CD4-positive, alpha-beta T cell treated with Interferon alpha-2 for 1 hour (primary cell): ENCODE measurements around the gene PDZRN4.

Experiments used
- DNase-seq, 2 donors: peaks; one replicate each; pipeline ENCODE4 v3.0.0-alpha.2; 2020 to 2022

Gene PDZRN4

DNA sequence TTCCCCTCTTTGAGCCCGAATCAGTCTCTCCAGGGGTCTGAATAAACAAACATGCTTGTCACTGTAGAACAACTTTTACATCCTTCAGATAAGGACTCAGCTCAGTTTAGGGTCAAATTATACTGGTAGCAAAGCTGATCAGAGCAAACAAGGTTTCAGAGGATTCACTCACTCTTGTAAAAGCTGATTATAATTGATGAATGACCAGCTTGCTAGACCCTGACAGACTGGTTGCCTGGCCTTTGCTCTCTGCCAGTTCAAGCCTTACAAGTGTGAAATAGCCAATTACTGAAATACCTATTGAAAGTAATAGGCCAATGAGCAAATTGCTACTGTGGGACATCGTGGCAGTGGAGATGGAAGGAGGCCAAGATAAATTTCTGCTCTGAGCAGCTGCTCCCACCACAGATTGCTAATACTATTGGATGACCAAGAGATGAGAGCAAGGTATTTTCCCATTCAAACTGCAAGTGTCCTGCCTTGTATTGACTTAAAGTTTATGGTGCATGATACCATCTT is 177.6 kb downstream of the PDZRN4 start:
- DNase-seq: no peak

DNA sequence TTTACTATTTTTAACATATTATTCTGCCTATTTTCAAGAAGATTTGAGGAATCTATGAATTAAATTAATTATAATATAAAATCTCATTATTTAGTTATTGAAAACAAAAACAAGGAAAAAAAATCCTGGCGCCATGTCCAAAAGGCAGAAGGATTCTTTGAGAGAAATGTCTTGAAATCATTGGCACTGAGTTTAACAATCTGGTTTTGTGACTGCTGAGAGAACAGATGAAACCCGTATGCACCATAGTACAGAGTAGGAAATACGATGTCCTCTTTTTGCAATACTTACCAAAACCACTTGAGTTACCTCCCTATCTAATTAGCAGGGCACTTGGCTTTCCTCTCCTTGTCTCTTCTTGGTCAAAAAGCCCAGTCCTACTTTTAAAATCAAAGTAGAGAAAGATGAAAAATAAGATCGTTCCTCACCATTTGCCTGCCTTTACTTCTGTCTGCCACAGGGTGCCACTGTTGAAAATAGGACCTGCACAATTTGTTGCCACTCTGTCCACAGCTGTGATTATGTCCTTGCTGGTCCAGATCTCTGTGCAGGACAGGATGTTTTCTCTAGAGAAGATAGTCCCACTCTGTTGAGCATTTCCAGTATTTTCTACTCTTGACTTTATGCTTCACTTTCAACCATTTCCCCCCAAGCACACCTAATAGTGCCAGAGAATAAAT is 179.7 kb downstream of the PDZRN4 start:
- DNase-seq: no peak

GRCh38 chr12:41380878-41381277 is 192.8 kb downstream of the PDZRN4 start:
- no peak for DNase-seq

DNA sequence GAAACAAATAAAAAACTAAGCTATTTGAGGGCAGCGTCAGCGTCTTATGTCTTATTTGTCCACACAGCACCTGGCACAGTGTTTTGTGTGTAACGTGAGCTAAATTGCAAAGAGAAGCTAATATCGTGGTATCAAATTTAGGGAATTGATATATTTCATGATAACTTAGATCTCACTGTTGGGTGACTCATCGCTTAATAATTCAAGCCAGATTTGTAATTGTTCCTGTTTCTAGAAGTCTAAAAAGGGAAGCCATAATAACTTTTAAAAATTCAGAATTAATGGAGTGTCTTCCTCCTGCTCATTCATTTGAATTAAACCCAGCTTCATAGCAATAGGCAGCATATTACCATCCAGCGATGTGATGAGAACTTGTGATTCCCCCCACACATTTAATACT is 214.7 kb downstream of the PDZRN4 start:
- no peak for DNase-seq

- DNase-seq: no peak
These were observed 219.2 kb downstream of the PDZRN4 start for GRCh38 chr12:41407232-41407799.

DNA sequence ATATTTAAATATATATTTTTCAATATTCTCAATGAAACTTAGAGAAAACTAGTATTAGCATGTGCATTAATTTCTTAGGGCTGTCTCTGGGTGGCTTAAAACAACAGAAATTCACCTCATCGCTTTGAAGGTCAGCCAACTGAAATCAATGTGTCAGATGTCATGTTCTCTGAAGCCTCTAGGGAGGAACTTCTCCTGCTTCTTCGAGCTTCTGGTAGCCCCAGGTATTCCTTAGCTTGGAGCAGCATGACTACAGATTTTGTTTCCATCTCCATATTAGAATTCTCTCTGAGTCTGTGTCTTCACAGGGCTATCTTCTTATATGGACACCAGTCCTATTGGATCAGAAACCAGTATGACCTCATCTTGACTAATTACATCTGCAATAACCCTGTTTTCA is 221.5 kb downstream of the PDZRN4 start:
- no peak for DNase-seq

GRCh38 chr12:41418586-41418985 is 230.5 kb downstream of the PDZRN4 start:
- DNase-seq: no peak

DNA sequence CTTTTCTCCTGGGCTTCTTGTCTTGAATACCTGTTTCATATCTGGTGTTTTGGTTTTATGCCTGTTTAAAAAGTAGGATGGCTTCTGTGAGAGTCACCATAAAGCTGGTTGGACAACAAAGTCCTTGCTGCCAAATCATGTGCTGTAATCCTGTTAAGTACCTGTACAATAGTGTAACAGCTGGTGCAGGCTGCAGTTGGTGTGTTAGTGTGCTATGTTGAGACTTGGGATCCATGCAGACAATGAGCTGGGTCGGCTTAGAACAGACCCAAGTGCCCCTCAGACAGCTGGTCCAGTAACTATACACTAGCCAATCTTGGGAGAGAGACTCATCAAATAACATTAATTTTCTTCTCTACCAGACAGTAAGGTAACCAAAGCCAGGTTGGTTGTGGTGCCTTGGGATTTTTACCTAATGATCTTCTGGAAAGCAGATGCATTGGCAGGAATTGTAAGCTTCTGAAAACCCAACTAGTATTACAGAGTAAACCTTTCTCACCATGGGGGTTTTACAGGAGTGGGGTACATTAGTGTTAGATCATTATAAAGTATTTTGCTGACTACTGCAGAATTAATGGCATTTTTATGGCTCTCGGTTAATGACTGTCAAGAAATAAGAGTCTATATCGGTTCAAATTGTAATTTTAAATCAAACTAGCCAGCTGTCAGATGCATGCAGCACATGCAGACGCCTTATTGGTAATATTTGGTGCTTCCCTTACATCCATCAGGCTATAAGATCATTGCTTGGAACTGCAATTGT is 231.2 kb downstream of the PDZRN4 start:
- no peak for DNase-seq

GRCh38 chr12:41424651-41425050 is 236.5 kb downstream of the PDZRN4 start:
- DNase-seq: no peak

DNA sequence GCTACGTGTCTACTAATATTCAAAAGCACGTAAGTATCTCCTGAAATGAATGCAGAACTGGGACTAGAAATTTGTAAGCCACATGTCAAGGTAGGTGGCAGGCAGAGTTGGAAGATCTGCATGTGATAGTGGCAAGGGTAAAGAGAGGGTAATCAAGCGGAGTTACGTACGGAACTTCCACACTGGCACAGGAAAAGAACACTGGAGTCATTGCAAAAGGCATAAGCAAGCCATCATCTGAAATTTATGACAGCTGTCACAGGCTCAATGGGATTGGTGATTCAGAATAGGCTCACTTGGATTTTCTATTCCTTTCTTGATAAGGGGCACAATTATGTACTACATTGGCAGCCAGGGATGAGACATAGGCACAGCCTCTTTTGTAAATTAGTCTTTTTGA is 245.3 kb downstream of the PDZRN4 start:
- no peak for DNase-seq

DNA sequence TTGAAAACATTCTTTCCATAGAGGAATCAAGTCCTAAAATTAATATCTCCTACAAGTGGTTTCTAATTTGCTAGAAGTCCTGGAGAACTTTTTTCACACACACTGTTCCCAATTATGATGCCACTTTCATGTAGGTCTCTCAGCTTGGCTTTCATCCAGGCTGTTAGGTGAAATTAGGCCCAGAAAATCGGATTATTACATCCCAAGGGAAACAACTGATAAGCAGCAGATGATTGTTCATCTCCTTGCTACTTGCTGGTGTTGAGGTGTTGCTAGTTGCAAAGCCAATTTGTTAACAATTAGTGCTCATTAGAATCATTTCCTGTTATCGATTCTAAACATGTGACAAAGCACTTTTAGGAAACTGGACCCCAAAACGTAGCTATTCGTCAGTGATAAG is 248.0 kb downstream of the PDZRN4 start:
- no peak for DNase-seq

DNA sequence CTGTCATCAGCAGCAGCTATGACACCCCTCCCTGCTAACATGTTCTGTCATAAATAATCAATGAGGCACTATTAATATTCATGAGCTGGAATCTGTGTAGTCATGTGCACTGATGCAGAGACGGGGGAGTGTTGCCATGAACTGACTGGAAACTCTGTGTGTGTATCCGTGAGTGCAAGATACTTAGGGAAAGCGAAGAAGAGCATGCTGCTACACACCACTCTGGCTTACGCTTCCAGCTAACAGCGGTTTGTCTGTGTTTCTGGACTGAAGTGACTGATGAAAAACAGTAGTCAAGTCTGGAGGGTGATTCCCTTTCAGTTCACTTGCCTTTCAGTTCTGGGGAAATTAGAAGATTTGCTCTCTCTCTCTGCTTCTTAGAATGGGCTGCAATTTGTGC is 249.4 kb downstream of the PDZRN4 start:
- no peak for DNase-seq

DNA sequence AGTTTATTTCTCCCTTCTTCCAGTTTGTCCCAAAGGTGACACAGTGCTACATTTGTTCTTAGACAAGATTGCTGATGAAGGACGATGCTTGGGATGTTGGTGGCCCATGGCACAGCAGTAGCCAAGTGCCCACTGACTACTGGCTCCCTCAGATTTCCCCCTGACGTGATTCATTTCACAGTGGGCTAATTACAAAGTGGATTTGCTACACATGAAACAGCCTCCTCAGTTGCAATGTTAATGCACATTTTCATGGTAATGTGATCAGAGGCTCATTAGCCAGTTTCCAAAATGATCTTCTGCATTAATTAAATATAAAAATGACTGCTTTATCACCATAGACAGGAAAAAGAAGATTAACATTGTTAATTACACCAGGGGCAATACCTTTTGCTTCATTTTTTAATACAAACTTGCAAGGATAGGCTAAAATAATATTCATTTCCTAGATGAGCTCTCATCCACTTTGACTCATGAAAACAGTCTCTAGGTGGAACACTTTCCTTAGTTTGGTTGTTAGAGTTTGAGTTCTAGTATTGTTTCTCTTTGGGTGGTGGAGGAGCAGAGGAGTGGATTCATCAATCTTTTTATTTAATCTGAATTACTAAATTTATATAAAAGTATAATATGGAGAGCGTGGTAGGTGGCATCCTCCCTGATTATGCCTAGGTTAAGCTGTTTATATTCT is 250.9 kb downstream of the PDZRN4 start:
- DNase-seq: no peak

DNA sequence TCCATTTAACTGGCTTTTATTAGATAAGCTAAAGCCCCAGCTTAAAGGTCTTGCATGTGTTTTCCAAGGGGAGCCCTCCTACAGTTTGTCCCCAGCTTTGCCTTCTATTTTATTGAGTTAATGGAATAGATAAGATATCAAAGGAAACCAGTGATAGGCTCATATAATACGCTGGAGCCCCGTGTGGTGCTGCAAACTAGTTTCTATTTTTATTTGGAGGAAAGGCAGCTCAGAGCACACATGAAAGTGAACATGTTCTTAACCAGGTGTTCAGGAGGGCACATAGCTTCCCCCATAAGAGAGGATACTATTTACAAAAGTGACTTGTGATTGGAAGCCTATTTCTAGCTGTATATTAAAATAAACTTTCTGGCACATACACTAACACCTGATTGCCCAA is 251.7 kb downstream of the PDZRN4 start:
- no peak for DNase-seq

DNA sequence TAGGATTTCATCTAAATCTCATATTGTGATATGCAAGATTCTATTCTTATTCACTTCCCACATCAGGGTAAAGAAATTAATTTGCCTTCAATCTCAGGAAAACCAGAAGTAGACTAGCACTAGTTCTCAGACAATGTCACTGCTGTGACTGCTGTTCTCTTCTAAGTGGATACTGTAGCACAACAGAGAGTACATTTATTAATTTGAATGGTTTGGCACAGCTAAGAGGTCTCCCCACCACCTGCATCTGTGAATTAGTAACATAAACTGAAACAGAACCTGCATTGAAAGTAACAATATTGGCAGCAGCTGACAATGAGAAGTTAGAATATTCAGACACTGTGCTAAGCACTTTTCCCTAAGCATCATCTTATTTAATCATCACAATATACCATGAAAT is 253.1 kb downstream of the PDZRN4 start:
- DNase-seq: no peak

GRCh38 chr12:41442896-41443295 is 254.8 kb downstream of the PDZRN4 start:
- DNase-seq: no peak

DNA sequence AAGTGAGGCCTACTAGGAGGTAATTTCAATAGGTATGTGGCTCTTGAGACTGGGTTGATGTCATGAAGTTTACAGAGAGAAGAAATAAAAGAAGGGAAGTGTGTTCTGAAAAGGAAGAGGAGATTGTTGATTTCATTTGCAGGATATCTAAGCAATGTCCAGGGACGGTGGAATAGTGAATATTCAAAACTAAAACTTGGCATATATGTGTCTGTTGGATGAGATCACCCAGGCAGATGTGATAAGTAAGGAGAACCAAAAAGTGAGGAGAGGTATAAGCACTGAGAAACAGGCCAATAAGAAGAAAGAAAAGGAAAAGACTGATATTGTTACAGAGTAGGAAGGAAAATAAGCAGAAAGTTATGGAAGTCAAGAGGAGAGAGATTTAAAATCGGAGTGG is 255.6 kb downstream of the PDZRN4 start:
- DNase-seq: no peak

DNA sequence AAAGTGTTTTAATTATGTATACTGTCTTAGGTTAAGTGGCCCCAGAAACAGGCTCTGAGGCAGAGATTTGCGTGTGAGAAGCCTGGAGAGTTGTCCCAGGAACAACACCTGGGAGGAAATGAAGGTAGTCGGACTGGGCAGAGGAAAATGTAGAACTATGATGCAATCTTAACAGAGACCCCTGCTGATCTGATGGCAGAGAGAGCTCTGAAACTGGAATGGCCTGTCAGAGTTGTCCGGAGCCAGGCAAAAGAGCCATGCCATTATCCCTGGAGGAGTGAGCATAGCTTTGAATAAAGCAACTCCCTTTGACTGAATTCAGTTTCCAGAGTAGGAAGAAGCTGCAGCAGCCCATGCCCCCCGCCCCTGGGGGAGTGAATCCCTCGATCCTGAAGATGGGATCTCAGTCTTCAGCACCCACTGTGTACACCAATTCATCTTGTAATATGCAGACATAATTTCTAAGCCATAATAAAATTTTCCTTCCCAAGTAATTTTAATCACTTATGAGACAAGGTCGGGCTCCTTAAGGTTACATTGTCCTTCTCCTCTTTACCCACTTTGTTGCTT is 264.8 kb downstream of the PDZRN4 start:
- DNase-seq: no peak

DNA sequence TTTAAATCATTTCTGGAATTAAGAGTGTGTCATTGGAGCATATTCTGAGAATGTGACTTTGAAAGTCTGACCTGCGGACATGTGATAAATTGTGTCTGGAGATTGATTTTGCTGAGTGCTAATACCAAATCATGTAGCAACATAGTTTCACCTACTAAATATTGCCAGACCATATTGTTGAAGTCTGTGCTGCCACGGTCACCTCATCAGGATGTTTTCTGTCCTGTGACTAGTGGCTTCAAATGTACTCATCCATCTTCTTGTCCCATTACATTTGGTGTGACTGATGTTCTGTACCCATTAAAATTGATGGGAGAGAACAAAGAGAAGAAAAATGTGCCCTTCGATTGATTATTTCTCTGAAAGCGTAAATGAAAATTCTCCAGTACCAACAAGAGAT is 265.3 kb downstream of the PDZRN4 start:
- DNase-seq: no peak

GRCh38 chr12:41459111-41459905 is 271.2 kb downstream of the PDZRN4 start:
- DNase-seq: no peak

DNA sequence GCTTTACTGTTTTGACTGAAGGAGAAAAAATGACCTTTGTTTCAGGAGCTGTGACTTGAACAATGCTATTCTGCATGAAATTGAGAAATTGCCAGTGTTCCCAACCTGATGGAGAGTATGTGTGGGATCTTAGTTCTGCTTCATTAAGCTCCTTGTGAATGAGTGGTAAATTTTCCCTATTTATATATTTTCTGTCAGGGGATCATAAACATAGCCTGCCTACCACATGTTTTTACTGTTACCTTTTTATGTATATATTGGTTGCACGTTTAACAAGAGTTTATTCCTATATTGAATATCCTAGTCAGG is 271.7 kb downstream of the PDZRN4 start:
- no peak for DNase-seq

- DNase-seq: no peak
These were observed 272.8 kb downstream of the PDZRN4 start for GRCh38 chr12:41460906-41461305.

DNA sequence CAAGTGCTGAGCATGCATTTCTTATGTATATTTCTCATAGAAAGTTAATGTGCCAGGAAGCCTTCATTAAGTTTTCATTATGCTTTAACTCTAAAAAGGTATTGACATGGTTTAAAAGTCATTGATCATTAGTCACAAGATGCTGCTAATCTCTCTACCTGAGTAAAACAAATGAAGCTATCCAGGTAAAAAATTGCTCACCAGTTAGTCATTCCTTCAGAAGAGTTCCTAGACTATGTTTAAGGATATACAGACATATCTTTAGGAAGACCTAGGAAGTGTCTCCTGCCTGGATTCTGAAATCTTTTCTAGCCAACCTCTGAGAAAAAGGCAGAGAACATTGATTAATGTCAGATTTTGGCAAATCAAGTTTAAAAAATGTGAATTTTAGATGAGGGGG is 274.2 kb downstream of the PDZRN4 start:
- no peak for DNase-seq
